B cell (primary cell): ENCODE results near the gene CNGB1. TPM values are rescaled to one million over a fixed set of nuclear protein-coding genes. Genes with fewer than 3 reads are reported as not detected.

ENCODE experiments used
- ATAC-seq: fragments of 200-7000 bp; cut with Tn5 transposase; one replicate; pipeline ENCODE4 v1.10.0; 2021; ENCODE audit warnings: low read depth, mild to moderate bottlenecking, moderate number of reproducible peaks, moderate library complexity
- CTCF ChIA-PET: fragments of 350-600 bp; sonication (Branson Sonifier 250); formaldehyde crosslinking; loops from one replicate; lab custom pipeline; 2021; ENCODE audit warnings: antibody characterized with exemption, inconsistent platforms; lab: Charles Lee
- POLR2A ChIA-PET: fragments of 350-600 bp; sonication (Branson Sonifier 250); formaldehyde crosslinking; loops from one replicate; lab custom pipeline; 2021; ENCODE audit warnings: antibody characterized with exemption; lab: Charles Lee
- DNase-seq: peaks from one replicate; pipeline ENCODE4 v3.0.0; 2013
- H2AFZ ChIP-seq: 2 replicates; pipeline ENCODE4 v1.6.1; 2012; ENCODE audit warnings: mild to moderate bottlenecking, low read depth, low read length; ENCODE audit not compliant: insufficient read depth, poor library complexity, severe bottlenecking
- H3K27ac ChIP-seq, 2 donors: 1 replicate in 1 of 2; 2 replicates in 1 of 2; pipeline ENCODE4 v1.5.1; 2012 to 2013; ENCODE audit warnings: low read length in 2 of 2, mild to moderate bottlenecking in 2 of 2, moderate library complexity in 1 of 2
- H3K27me3 ChIP-seq, 4 experiments: fragments of 200-600 bp in 1 of 4; sonication (generic) in 1 of 4; replicated peaks in 1 of 4; 1 replicate in 2 of 4; 2 replicates in 2 of 4; pipeline versions ENCODE4 v1.6.1 to v1.7.0; 2013 to 2016; ENCODE audit warnings: low read length in 3 of 4, mild to moderate bottlenecking in 2 of 4, mixed read lengths in 1 of 4, moderate library complexity in 1 of 4; ENCODE audit not compliant: insufficient read depth in 4 of 4, control insufficient read depth in 3 of 4; ENCODE audit errors: control extremely low read depth in 1 of 4
- H3K36me3 ChIP-seq, 2 experiments: replicated peaks in 1 of 2; 1 replicate in 1 of 2; 2 replicates in 1 of 2; pipeline versions ENCODE4 v1.6.1 to v1.7.1; 2013; ENCODE audit warnings: low read length in 1 of 2; ENCODE audit not compliant: insufficient read depth in 2 of 2, control insufficient read depth in 1 of 2; ENCODE audit errors: control extremely low read depth in 1 of 2, extremely low read depth in 1 of 2
- H3K4me1 ChIP-seq, 2 donors: fragments of 200-600 bp in 1 of 2; sonication (generic) in 1 of 2; 1 replicate in 1 of 2; 2 replicates in 1 of 2; pipeline versions ENCODE4 v1.5.1 to v1.6.1; 2013 to 2017; ENCODE audit warnings: low read length in 2 of 2; ENCODE audit not compliant: control insufficient read depth in 2 of 2, insufficient read depth in 2 of 2
- H3K4me2 ChIP-seq: replicated peaks from 2 replicates; pipeline ENCODE3; 2012; ENCODE audit warnings: mild to moderate bottlenecking, low read depth, low read length; ENCODE audit not compliant: poor library complexity, severe bottlenecking
- H3K4me3 ChIP-seq, 5 experiments: fragments of 200-600 bp in 1 of 5; sonication (generic) in 1 of 5; 1 replicate in 3 of 5; 2 replicates in 2 of 5; pipeline versions ENCODE4 v1.5.1 to v1.7.0; 2011 to 2016; ENCODE audit warnings: low read length in 4 of 5, mild to moderate bottlenecking in 4 of 5, low read depth in 2 of 5, control low read depth in 1 of 5, moderate library complexity in 1 of 5; ENCODE audit not compliant: insufficient read depth in 1 of 5; ENCODE audit errors: control extremely low read depth in 1 of 5, extremely low read depth in 1 of 5
- H3K79me2 ChIP-seq: fragments of 200-600 bp; sonication (generic); one replicate; pipeline ENCODE4 v1.6.0; 2016; ENCODE audit warnings: low read length; ENCODE audit not compliant: control insufficient read depth, insufficient read depth
- H3K9ac ChIP-seq: fragments of 200-600 bp; sonication (generic); 2 replicates; pipeline ENCODE4 v1.6.1; 2017; ENCODE audit warnings: mild to moderate bottlenecking, low read length, moderate library complexity
- H3K9me3 ChIP-seq, 3 donors: one replicate each; pipeline versions ENCODE4 v1.6.1 to v1.7.1; 2013; ENCODE audit warnings: low read length in 2 of 3; ENCODE audit not compliant: control insufficient read depth in 2 of 3, insufficient read depth in 1 of 3; ENCODE audit errors: control extremely low read depth in 1 of 3
- H4K20me1 ChIP-seq: 2 replicates; pipeline ENCODE4 v1.6.0; 2012; ENCODE audit warnings: mild to moderate bottlenecking, low read length; ENCODE audit not compliant: insufficient read depth, control insufficient read depth, poor library complexity, severe bottlenecking
- H3K27ac Mint-ChIP-seq: one replicate; pipeline ENCODE4 v1.8.0; 2021; ENCODE audit warnings: mixed read lengths
- H3K27me3 Mint-ChIP-seq: one replicate; pipeline ENCODE4 v1.8.0; 2021; ENCODE audit warnings: mixed read lengths
- H3K4me1 Mint-ChIP-seq: one replicate; pipeline ENCODE4 v1.8.0; 2021; ENCODE audit warnings: mixed read lengths
- H3K4me3 Mint-ChIP-seq: one replicate; pipeline ENCODE4 v1.8.0; 2021; ENCODE audit warnings: mixed read lengths
- H3K9me3 Mint-ChIP-seq: one replicate; pipeline ENCODE4 v1.8.0; 2022; ENCODE audit warnings: mixed read lengths; ENCODE audit not compliant: insufficient read depth
- CTCF ChIP-seq: fragments of 200-600 bp; IDR thresholded peaks from one replicate; pipeline ENCODE4 v1.8.0; 2022; ENCODE audit warnings: antibody characterized with exemption, mild to moderate bottlenecking
- EZH2 ChIP-seq: IDR thresholded peaks from 2 replicates; pipeline ENCODE4 v1.6.1; 2012; ENCODE audit warnings: borderline replicate concordance, low read depth, mild to moderate bottlenecking, moderate library complexity, low read length; ENCODE audit not compliant: insufficient read depth, poor library complexity, severe bottlenecking
- WGBS: methylation state at CpG from one replicate; pipeline ENCODE4 v1.1.5; 2013; ENCODE audit warnings: missing lambda C conversion rate; ENCODE audit not compliant: insufficient coverage; 5-methylcytosine and 5-hydroxymethylcytosine counted together
- intact Hi-C: fragments of 100-400 bp; cut with micrococcal nuclease; formaldehyde crosslinking; loops from one replicate; pipeline ENCODE4 v1.10.0; 2022
- polyA plus RNA-seq: library from polyadenylated mRNA; depleted of rRNA; stranded (reverse); fragments of >200 nt; gene quantifications from 2 replicates; pipeline ENCODE4 v1.2.3, GENCODE V29; 2012
- total RNA-seq, 2 donors: library from RNA; stranded (reverse); fragments of 120-200 nt in 1 of 2; gene quantifications; 1 replicate in 1 of 2; 2 replicates in 1 of 2; pipeline versions ENCODE4 v1.2.3 to v1.2.4, GENCODE V29; 2013 to 2022

Gene CNGB1
- total and polyA plus RNA-seq, 2 donors (not counting 1 experiment from before 2014, with no cell fraction given): not detected

GRCh38 chr16:58000706-58001676, 30.1 kb upstream of the CNGB1 start, which contains the start of gene USB1:
Gene USB1 (plus strand): TSS chr16:58001407. CDS start chr16:58001484, 77 bp downstream.
- peaks cover 22% of the 10 kb centered on the region for H4K20me1 ChIP-seq
- ChIA-PET CTCF (interaction anchor here (0.6 to 2.7 kb wide), 11 partner anchors 12 to 410 kb away, joined by 3 to 15 read pairs (median 4); partner anchors contain the start of genes CFAP20 and KATNB1), POLR2A (interaction anchor here (0.5 to 1.2 kb wide), 4 partner anchors 128 to 990 kb away, joined by 3 to 6 read pairs (median 5); partner anchors contain the start of gene CFAP20)
- Mint-ChIP-seq H3K4me1 (peaks cover 34% of the 10 kb centered on the region), H3K4me3 (peak within 1 kb of the TSS; percentile 97), H3K9me3 (no peaks in the 10 kb centered on the region), H3K27me3 (no peaks in the 10 kb centered on the region), H3K27ac (peak within 1 kb of the TSS; percentile 96)
- under 1% methylated on average over 80 of the region's 81 CpGs for WGBS
- peaks cover 13% of the 10 kb centered on the region for H3K79me2 ChIP-seq
- no peaks in the 10 kb centered on the region for H3K9me3 ChIP-seq
- intact Hi-C loops: loop anchor here (1.0 to 10.0 kb wide), 10 partner anchors 16 to 814 kb away; partner anchors contain the start of genes ARL2BP, CCDC102A, CFAP20 and CSNK2A2
- peak within 1 kb of the TSS; percentile 86 to 87 for H3K27ac ChIP-seq
- H3K9ac ChIP-seq: peak within 1 kb of the TSS; percentile 90
- H3K4me2 ChIP-seq: peak within 1 kb of the TSS; percentile 100
- H2AFZ ChIP-seq: peak within 1 kb of the TSS; percentile 83
- peak; percentile 93 for DNase-seq
- H3K36me3 ChIP-seq: peaks cover 0 to 23% of the 10 kb centered on the region in 2 experiments
- TF ChIP-seq CTCF (peak; percentile 71), EZH2 (no peak)
- H3K4me3 ChIP-seq: peak within 1 kb of the TSS; percentile 48 to 95 (median 88)
- no peaks in the 10 kb centered on the region for H3K27me3 ChIP-seq
- H3K4me1 ChIP-seq: peaks cover 16 to 26% of the 10 kb centered on the region in 2 donors
- ATAC-seq: peak; percentile 83
